HPDE6-E6E7 (cell line): Measurements from ENCODE around the gene OXCT2.

ENCODE experiments used
- DNase-seq: peaks from one replicate; pipeline ENCODE4 v3.0.0; 2011; ENCODE audit warnings: missing footprints; ENCODE audit errors: extremely low spot score

Gene OXCT2

GRCh38 chr1:39733161-39733560, 38.0 kb downstream of the OXCT2 start:
- no peak for DNase-seq

GRCh38 chr1:39732730-39733129, 38.4 kb downstream of the OXCT2 start:
- DNase-seq: no peak

- no peak for DNase-seq
These were observed 41.3 kb downstream of the OXCT2 start for GRCh38 chr1:39729842-39730241.

GRCh38 chr1:39729030-39729429, 42.1 kb downstream of the OXCT2 start:
- peak; percentile 20 for DNase-seq

- no peak for DNase-seq
These were observed 43.2 kb downstream of the OXCT2 start for GRCh38 chr1:39727932-39728317.

- no peak for DNase-seq
These were observed 43.8 kb downstream of the OXCT2 start for GRCh38 chr1:39727221-39727931.

GRCh38 chr1:39726600-39726999, 44.5 kb downstream of the OXCT2 start:
- DNase-seq: no peak

GRCh38 chr1:39722495-39722894, 48.7 kb downstream of the OXCT2 start:
- DNase-seq: no peak

- DNase-seq: no peak
These were observed 49.5 kb downstream of the OXCT2 start for GRCh38 chr1:39721664-39722063.

- peak; percentile 36 for DNase-seq
These were observed 50.8 kb downstream of the OXCT2 start for GRCh38 chr1:39720094-39720999.
